KMS-11 (cell line): ENCODE measurements around the gene TAAR8.
A peak's percentile ranks its signal among the peaks of the same experiment; 100 is the strongest.

Experiments
- H2AFZ ChIP-seq: fragments of 200-600 bp; sonication (generic); 2 replicates; pipeline ENCODE4 v1.6.1; 2016; ENCODE audit warnings: antibody characterized with exemption, mixed run types, low read depth
- H3K27ac ChIP-seq: fragments of 200-600 bp; sonication (generic); 2 replicates; pipeline ENCODE4 v1.6.1; 2016; ENCODE audit warnings: mild to moderate bottlenecking, mixed run types
- H3K27me3 ChIP-seq: fragments of 200-600 bp; sonication (generic); 2 replicates; pipeline ENCODE4 v1.6.1; 2017; ENCODE audit warnings: mild to moderate bottlenecking, low read depth, mixed run types, moderate library complexity; ENCODE audit not compliant: insufficient read depth
- H3K36me3 ChIP-seq: fragments of 200-600 bp; sonication (generic); 2 replicates; pipeline ENCODE4 v1.6.1; 2017; ENCODE audit warnings: mild to moderate bottlenecking, mixed run types; ENCODE audit not compliant: insufficient read depth
- H3K4me1 ChIP-seq: fragments of 200-600 bp; sonication (generic); 2 replicates; pipeline ENCODE4 v1.6.1; 2016; ENCODE audit warnings: mild to moderate bottlenecking, low read depth, mixed run types; ENCODE audit not compliant: poor library complexity, severe bottlenecking
- H3K4me2 ChIP-seq: fragments of 200-600 bp; sonication (generic); 2 replicates; pipeline ENCODE4 v1.7.0; 2016; ENCODE audit warnings: mild to moderate bottlenecking, mixed run types
- H3K4me3 ChIP-seq: fragments of 200-600 bp; sonication (generic); IDR thresholded peaks from 2 replicates; pipeline ENCODE4 v1.6.1; 2017; ENCODE audit warnings: low read depth, low read length, mixed read lengths; ENCODE audit not compliant: insufficient read depth
- H3K79me2 ChIP-seq: fragments of 200-600 bp; sonication (generic); 2 replicates; pipeline ENCODE4 v1.6.1; 2016; ENCODE audit warnings: low read depth, mixed run types; ENCODE audit not compliant: insufficient read depth
- H3K9ac ChIP-seq: fragments of 200-600 bp; sonication (generic); 2 replicates; pipeline ENCODE4 v1.6.1; 2016; ENCODE audit warnings: mild to moderate bottlenecking, mixed run types
- H4K20me1 ChIP-seq: fragments of 200-600 bp; sonication (generic); 2 replicates; pipeline ENCODE4 v1.6.1; 2016; ENCODE audit warnings: mild to moderate bottlenecking, mixed run types; ENCODE audit not compliant: insufficient read depth
- CTCF ChIP-seq: fragments of 200-600 bp; sonication (generic); conservative IDR thresholded peaks from 2 replicates; pipeline ENCODE4 v1.6.1; 2017; ENCODE audit warnings: low read depth, mild to moderate bottlenecking, antibody characterized with exemption, low read length, moderate library complexity, mixed read lengths

Gene TAAR8

GRCh38 chr6:132512638-132513632 lies 39.5 kb upstream of the TAAR8 start, which contains the start of gene STX7:
STX7 (minus strand) TSS chr6:132513116; CDS start chr6:132503530, 9,586 bp downstream.
- peak within 1 kb of the TSS; percentile 51 for H3K9ac ChIP-seq
- no peak for TF ChIP-seq CTCF
- H4K20me1 ChIP-seq = no peaks in the 10 kb centered on the region
- H3K4me1 ChIP-seq = peaks cover 34% of the 10 kb centered on the region
- H3K79me2 ChIP-seq = peaks cover 25% of the 10 kb centered on the region; the same call in 1 of the 2 replicates
- H2AFZ ChIP-seq = peak within 1 kb of the TSS; percentile 78
- H3K27ac ChIP-seq = 0 out of 2 replicates have a peak within 1 kb of the TSS, but pooled peaks have one; percentile 2
- peak within 1 kb of the TSS; percentile 29 for H3K4me3 ChIP-seq
- peak within 1 kb of the TSS; percentile 85 for H3K4me2 ChIP-seq
- H3K27me3 ChIP-seq = no peaks in the 10 kb centered on the region
- H3K36me3 ChIP-seq = no peaks in the 10 kb centered on the region

GRCh38 chr6:132513831-132514545 lies 38.5 kb upstream of the TAAR8 start:
- Histone ChIP-seq H3K9ac (no peak overlapping the region), H3K79me2 (peaks cover 25% of the 10 kb centered on the region; the same call in 1 of the 2 replicates), H3K27ac (no peak overlapping the region), H4K20me1 (no peaks in the 10 kb centered on the region), H2AFZ (peak overlapping the region; percentile 78), H3K36me3 (no peaks in the 10 kb centered on the region), H3K4me3 (no peak overlapping the region), H3K4me1 (peaks cover 34% of the 10 kb centered on the region), H3K4me2 (peak overlapping the region; percentile 83), H3K27me3 (no peaks in the 10 kb centered on the region)
- no peak for TF ChIP-seq CTCF

DNA sequence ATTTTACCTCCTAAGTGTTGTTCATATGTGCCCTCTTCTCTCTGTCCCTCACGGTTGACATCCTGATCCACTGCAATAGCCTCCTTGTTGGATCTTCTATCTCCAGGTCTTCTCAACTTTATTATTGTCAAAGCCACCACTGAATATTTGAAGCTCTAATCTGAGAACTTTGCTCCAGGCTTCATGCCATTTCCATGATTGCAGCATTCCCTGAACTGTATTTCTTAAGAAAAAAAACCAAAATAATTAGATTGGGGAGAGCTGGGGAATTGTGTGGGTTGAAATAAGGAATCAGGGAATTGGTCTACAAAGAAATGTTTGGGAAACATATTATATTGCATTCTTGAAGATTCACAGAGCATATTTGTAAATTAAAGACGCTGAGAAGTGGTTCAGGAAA lies 37.1 kb upstream of the TAAR8 start:
- no peak overlapping the region for H3K9ac ChIP-seq
- H3K36me3 ChIP-seq = no peaks in the 10 kb centered on the region
- TF ChIP-seq CTCF = no peak
- no peak overlapping the region for H3K27ac ChIP-seq
- H4K20me1 ChIP-seq = no peaks in the 10 kb centered on the region
- peak overlapping the region; percentile 11; the same call in 1 of the 2 replicates for H2AFZ ChIP-seq
- H3K4me2 ChIP-seq = no peak overlapping the region
- no peak overlapping the region for H3K4me3 ChIP-seq
- H3K4me1 ChIP-seq = peaks cover 33% of the 10 kb centered on the region
- H3K79me2 ChIP-seq = peaks cover 19% of the 10 kb centered on the region; the same call in 1 of the 2 replicates
- no peaks in the 10 kb centered on the region for H3K27me3 ChIP-seq

GRCh38 chr6:132520953-132521352 lies 31.5 kb upstream of the TAAR8 start:
- no peak overlapping the region for H3K27ac ChIP-seq
- H3K79me2 ChIP-seq = no peaks in the 10 kb centered on the region
- H2AFZ ChIP-seq = no peak overlapping the region
- no peaks in the 10 kb centered on the region for H3K27me3 ChIP-seq
- no peak overlapping the region for H3K4me3 ChIP-seq
- no peak for TF ChIP-seq CTCF
- no peak overlapping the region for H3K9ac ChIP-seq
- H3K4me2 ChIP-seq = no peak overlapping the region
- no peaks in the 10 kb centered on the region for H4K20me1 ChIP-seq
- no peaks in the 10 kb centered on the region for H3K4me1 ChIP-seq
- no peaks in the 10 kb centered on the region for H3K36me3 ChIP-seq
